Memory B cell (primary cell): ENCODE results near the gene STX3.
A peak's percentile ranks its signal among the peaks of the same experiment; 100 is the strongest.

Experiments
- ATAC-seq: fragments of 150-1000 bp; cut with Tn5 transposase; 2 replicates; pipeline ENCODE4 v1.10.0; 2021; ENCODE audit warnings: low read depth, mild to moderate bottlenecking, moderate library complexity
- DNase-seq, 2 donors: peaks; one replicate each; pipeline ENCODE4 v3.0.0; 2022; ENCODE audit warnings: low spot score in 2 of 2
- H3K27ac Mint-ChIP-seq: one replicate; pipeline ENCODE4 v1.8.0; 2022; ENCODE audit warnings: mild to moderate bottlenecking, moderate library complexity, mixed read lengths
- H3K27me3 Mint-ChIP-seq: one replicate; pipeline ENCODE4 v1.8.0; 2022; ENCODE audit warnings: mixed read lengths
- H3K36me3 Mint-ChIP-seq: one replicate; pipeline ENCODE4 v1.8.0; 2022; ENCODE audit warnings: mild to moderate bottlenecking, mixed read lengths
- H3K4me1 Mint-ChIP-seq: one replicate; pipeline ENCODE4 v1.8.0; 2022; ENCODE audit warnings: mixed read lengths
- H3K4me3 Mint-ChIP-seq: one replicate; pipeline ENCODE4 v1.8.0; 2022; ENCODE audit warnings: mild to moderate bottlenecking, moderate library complexity, mixed read lengths
- H3K9me3 Mint-ChIP-seq: one replicate; pipeline ENCODE4 v1.8.0; 2022; ENCODE audit warnings: mixed read lengths

Gene STX3

DNA sequence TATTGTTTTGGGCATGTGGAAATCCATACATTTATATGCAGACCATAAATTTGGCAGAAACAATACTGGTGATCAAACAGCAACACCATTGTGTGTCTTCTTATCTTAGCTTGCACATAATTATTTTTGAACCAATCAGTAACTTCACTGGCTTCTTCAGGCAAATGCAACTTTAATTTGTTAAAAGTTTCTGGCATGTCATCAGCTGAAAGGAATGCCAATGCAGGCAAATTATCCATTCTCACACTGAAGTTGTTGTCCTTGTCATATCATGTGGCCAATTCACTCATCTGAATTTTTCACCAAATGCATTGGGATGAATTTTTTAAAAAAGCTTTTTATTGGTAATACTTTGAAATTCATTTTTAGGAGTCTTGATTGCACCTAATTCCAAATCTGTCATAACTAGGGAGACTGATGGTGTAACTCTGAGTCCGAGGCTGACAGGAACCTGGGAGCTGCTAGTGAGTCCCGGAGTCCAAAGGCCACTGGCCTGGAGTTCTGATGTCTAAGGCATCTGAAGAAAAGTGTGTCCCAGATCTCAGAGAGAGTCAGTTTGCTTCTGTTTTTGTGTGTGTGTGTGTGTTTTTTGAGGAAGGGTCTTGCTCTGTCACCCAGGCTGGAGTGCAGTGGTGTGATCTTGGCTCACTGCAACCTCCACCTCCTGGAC lies 24.1 kb upstream of the STX3 start:
- Mint-ChIP-seq H3K4me3 (no peak overlapping the region), H3K27ac (no peak overlapping the region), H3K9me3 (no peaks in the 10 kb centered on the region), H3K36me3 (no peaks in the 10 kb centered on the region), H3K27me3 (peaks cover 3% of the 10 kb centered on the region), H3K4me1 (peaks cover 6% of the 10 kb centered on the region)
- DNase-seq (no peak), ATAC-seq (no peak)

- Mint-ChIP-seq H3K9me3 (no peaks in the 10 kb centered on the region), H3K27ac (no peak overlapping the region), H3K36me3 (no peaks in the 10 kb centered on the region), H3K27me3 (peaks cover 24% of the 10 kb centered on the region), H3K4me1 (no peaks in the 10 kb centered on the region), H3K4me3 (no peak overlapping the region)
- ATAC-seq (no peak), DNase-seq (no peak)
Measured at GRCh38 chr11:59746111-59746510, 9.1 kb upstream of the STX3 start.

GRCh38 chr11:59753650-59754493 lies 1.3 kb upstream of the STX3 start:
- Mint-ChIP-seq H3K9me3 (no peaks in the 10 kb centered on the region), H3K27me3 (peaks cover 8% of the 10 kb centered on the region), H3K4me1 (peaks cover 25% of the 10 kb centered on the region), H3K36me3 (no peaks in the 10 kb centered on the region), H3K27ac (peak overlapping the region; percentile 68), H3K4me3 (peak overlapping the region; percentile 87)
- peak; percentile 80 to 83 for DNase-seq
- peak; percentile 70 for ATAC-seq

DNA sequence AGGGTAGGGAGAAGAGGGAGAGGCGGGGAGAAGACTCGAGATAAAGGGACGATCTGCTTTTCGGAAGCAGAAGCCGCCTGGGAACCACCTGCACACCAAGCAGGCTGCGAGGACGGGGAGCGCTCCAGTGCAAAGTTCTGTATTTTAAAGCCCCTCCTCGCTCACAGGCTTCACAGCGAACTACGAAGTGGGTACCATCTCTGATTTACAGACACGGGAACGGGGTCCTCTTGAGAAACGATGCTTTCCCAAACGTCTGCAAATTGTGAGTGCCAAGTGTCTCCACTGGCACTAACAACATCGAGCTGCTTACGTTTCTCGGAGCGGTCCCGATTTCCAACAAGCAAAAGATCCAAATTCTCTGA lies 700 bp upstream of the STX3 start:
- Mint-ChIP-seq H3K4me1 (peaks cover 25% of the 10 kb centered on the region), H3K27me3 (peaks cover 3% of the 10 kb centered on the region), H3K4me3 (peak overlapping the region; percentile 87), H3K9me3 (no peaks in the 10 kb centered on the region), H3K27ac (peak overlapping the region; percentile 60), H3K36me3 (no peaks in the 10 kb centered on the region)
- ATAC-seq (peak; percentile 50), DNase-seq (peak; percentile 29 to 49)

DNA sequence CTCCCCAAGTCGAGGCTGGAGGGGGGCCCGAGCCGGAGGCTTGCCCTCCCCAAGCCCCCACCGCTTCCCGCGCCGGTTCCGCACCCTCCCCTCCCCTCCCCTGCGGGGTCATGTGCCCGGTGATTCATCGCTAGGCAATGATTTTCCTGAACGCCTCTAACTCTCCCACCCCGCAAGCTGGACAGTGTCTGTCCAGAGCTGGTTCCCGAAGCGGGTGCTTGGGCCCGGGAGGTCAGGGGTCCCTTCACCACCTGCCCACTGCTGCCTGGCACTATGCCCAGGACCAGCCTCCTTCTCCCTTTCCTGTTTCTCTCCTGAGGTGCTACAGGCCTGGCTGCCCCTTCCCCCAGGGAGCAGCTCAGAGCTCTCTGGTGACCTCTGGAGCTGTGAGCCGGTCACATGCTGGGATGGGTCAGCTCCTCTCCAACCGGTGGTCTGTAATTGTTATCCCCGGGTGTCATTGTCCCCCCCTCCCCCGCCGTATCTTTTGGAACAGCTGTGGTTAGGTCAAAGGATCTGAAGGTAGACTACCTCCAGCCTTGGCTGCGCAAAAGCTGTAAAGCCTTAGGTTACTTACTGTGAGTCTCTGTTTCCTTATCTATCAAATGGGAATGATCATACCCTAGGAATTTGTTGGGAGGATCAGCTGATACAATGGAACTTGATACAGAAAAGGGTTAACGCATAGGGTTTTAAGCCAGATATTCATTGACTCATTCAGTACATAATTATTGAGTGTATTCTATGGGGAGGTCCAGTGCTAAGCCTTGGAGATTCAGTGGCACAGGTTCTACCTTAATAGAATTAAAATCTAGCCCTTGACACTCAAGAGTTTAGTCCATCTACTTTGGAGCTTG lies 753 bp downstream of the STX3 start:
- peak overlapping the region; percentile 43 for H3K27ac Mint-ChIP-seq
- no peaks in the 10 kb centered on the region for H3K9me3 Mint-ChIP-seq
- ATAC-seq (peak; percentile 22), DNase-seq (peak in 1 of 2 donors; percentile 27)
- no peaks in the 10 kb centered on the region for H3K27me3 Mint-ChIP-seq
- peaks cover 25% of the 10 kb centered on the region for H3K4me1 Mint-ChIP-seq
- no peaks in the 10 kb centered on the region for H3K36me3 Mint-ChIP-seq
- H3K4me3 Mint-ChIP-seq: peak overlapping the region; percentile 87

DNA sequence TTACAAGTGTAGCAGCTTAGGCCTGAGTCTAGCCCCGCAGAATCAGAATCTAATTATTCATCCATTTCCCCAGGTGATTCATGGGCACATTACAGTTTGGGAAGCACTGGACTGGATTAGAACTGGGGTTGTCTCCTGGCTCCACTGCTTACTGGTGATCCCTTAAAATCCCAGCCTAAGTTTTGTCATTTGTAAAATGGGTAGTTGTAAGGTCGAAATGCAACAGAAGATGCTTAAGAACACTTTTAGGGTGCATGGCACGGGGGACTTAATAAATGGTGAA lies 1.3 kb downstream of the STX3 start:
- ATAC-seq (no peak), DNase-seq (no peak)
- peak overlapping the region; percentile 43 for H3K27ac Mint-ChIP-seq
- peak overlapping the region; percentile 41 for H3K4me3 Mint-ChIP-seq
- peaks cover 25% of the 10 kb centered on the region for H3K4me1 Mint-ChIP-seq
- no peaks in the 10 kb centered on the region for H3K36me3 Mint-ChIP-seq
- H3K27me3 Mint-ChIP-seq: no peaks in the 10 kb centered on the region
- no peaks in the 10 kb centered on the region for H3K9me3 Mint-ChIP-seq

DNA sequence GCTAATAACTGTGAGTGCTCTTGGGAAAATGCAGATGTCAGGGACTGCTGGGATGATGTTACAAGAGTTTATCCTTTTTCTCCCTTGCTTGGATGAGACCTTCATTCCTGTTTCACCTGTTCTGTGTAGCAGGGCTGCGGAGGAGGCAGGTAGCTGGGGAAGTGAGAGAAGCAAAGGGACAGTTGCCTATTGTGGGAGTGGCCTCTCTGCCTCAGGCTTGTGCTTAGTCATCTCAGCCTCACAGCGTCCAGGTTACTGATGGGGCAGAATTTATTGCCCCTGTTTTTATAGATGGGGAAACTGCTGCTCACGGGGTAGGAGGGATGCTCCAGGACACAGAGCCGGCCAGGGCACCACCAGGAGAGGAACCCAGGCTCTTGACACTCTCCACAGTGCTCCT lies 1.7 kb downstream of the STX3 start:
- no peak overlapping the region for H3K27ac Mint-ChIP-seq
- no peaks in the 10 kb centered on the region for H3K27me3 Mint-ChIP-seq
- H3K36me3 Mint-ChIP-seq: no peaks in the 10 kb centered on the region
- H3K4me3 Mint-ChIP-seq: peak overlapping the region; percentile 41
- H3K4me1 Mint-ChIP-seq: peaks cover 25% of the 10 kb centered on the region
- peak; percentile 23 for ATAC-seq
- no peak for DNase-seq
- H3K9me3 Mint-ChIP-seq: no peaks in the 10 kb centered on the region

DNA sequence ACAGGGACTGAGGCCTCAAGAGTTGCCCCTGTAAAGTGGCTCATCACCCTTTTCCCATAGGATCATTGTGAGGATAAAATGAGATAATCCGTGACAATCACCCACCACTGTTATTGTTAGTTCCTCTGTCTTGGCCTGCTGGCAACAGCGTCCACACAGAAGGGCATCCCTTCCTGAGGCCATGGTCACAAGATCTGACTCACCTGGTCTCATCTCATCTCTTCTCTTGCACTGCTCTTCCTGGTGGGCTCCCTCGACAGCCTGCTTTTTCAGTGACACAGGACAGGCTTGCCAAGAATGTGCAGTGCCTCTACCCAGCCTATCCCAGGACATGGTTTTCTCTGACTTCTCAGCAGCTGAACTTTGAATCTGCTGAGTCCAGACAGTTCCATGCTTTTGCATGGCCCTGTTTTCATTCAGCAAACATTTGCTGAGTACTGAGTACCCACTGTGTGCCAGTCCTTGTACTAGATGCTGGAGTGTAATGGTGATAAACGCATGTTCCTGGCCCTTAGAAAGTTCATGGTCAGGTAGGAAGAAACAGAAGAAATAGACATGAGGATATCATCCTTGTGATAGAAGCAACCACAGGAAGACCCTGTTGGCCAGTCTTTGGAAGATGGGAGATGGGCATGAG lies 3.3 kb downstream of the STX3 start:
- DNase-seq (no peak), ATAC-seq (no peak)
- H3K27me3 Mint-ChIP-seq: no peaks in the 10 kb centered on the region
- peaks cover 6% of the 10 kb centered on the region for H3K36me3 Mint-ChIP-seq
- H3K4me3 Mint-ChIP-seq: no peak overlapping the region
- no peak overlapping the region for H3K27ac Mint-ChIP-seq
- no peaks in the 10 kb centered on the region for H3K9me3 Mint-ChIP-seq
- H3K4me1 Mint-ChIP-seq: peaks cover 31% of the 10 kb centered on the region

- Mint-ChIP-seq H3K27me3 (no peaks in the 10 kb centered on the region), H3K4me1 (peaks cover 26% of the 10 kb centered on the region)
Measured at GRCh38 chr11:59759900-59760299, 4.7 kb downstream of the STX3 start.

DNA sequence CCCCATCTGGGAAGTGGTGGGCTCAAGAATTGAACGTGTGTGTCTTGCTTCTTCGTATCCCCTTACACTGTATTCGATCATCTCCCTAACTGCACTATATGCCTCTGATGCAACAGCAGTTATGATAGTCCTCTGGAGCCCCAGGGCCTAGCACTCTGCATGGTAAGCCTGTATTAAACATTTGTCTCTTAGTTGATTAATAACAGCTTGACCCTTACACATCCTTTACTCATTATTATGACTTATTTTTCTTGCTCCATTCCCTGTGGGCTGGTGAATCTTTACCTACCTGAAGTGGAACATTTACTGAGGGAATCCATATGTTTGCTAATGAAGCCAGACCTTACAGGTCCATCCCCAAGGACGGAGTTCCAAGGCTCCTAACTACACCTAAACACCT lies 5.6 kb downstream of the STX3 start:
- ATAC-seq (no peak), DNase-seq (no peak)
- Mint-ChIP-seq H3K4me1 (peaks cover 30% of the 10 kb centered on the region), H3K36me3 (peaks cover 6% of the 10 kb centered on the region), H3K4me3 (no peak overlapping the region), H3K27ac (no peak overlapping the region), H3K9me3 (no peaks in the 10 kb centered on the region), H3K27me3 (no peaks in the 10 kb centered on the region)

More at GRCh38 chr11:59759900-59760299, 4.7 kb downstream of the STX3 start:
- Mint-ChIP-seq H3K27ac (peak overlapping the region; percentile 32), H3K9me3 (no peaks in the 10 kb centered on the region), H3K4me3 (no peak overlapping the region), H3K36me3 (peaks cover 6% of the 10 kb centered on the region)
- DNase-seq: no peak
- ATAC-seq: no peak

DNA sequence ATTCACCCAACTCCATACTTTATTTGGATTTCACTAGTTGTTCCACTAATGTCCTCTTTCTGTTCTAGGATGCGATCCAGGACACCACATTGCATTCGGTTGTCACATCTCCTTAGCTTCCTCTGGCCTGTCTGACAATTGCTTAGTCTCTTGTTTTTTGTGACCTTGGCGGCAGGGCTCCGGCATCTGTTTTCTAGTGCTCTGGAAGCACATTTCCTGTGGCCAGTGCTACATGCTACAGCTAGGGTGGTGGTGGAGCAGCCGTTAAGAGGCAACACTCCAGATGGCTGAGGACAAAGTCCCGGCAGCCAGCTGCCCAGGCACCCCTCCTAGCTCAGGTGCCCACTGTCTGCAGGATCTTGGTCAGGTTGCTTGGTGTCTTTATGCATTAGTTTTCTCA lies 6.8 kb downstream of the STX3 start:
- H3K36me3 Mint-ChIP-seq: peaks cover 6% of the 10 kb centered on the region
- no peak for DNase-seq
- peaks cover 22% of the 10 kb centered on the region for H3K4me1 Mint-ChIP-seq
- H3K9me3 Mint-ChIP-seq: no peaks in the 10 kb centered on the region
- no peak for ATAC-seq
- H3K27me3 Mint-ChIP-seq: no peaks in the 10 kb centered on the region
- H3K27ac Mint-ChIP-seq: no peak overlapping the region
- no peak overlapping the region for H3K4me3 Mint-ChIP-seq

DNA sequence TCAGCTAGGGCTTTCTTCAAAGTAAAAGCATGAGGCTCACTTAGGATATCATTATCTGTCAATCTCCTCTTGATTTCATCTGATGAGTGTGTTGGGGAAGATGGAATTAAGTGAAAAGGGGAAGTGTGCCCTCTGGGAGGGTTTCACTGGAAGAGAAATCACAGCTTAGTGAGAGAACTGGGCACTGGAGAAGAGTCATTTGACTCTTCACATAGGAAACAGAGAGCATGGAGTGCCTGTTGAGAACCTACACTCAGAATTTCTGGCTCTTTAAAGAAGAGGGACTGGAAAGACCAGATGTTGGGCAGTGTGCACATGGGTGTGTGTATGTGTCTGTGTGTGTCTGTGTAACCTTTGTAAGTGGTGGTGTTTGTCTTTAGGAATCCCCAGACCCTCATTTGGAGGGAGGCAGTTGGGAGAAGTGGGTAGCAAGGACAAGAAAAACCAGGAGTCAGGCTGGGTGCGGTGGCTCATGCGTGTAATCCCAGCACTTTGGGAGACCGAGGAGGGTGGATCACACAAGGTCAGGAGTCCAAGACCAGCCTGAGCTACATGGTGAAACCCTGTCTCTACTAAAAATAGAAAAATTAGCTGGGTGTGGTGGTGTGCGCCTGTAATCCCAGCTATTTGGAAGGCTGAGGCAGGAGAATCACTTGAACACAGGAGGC lies 10.0 kb downstream of the STX3 start:
- H3K36me3 Mint-ChIP-seq: peaks cover 6% of the 10 kb centered on the region
- no peaks in the 10 kb centered on the region for H3K9me3 Mint-ChIP-seq
- H3K4me1 Mint-ChIP-seq: peaks cover 21% of the 10 kb centered on the region
- no peak for DNase-seq
- H3K27ac Mint-ChIP-seq: no peak overlapping the region
- no peaks in the 10 kb centered on the region for H3K27me3 Mint-ChIP-seq
- ATAC-seq: no peak
- H3K4me3 Mint-ChIP-seq: no peak overlapping the region

- peaks cover 8% of the 10 kb centered on the region for H3K36me3 Mint-ChIP-seq
- no peaks in the 10 kb centered on the region for H3K27me3 Mint-ChIP-seq
- peaks cover 29% of the 10 kb centered on the region for H3K4me1 Mint-ChIP-seq
- H3K27ac Mint-ChIP-seq: peak overlapping the region; percentile 66
- ATAC-seq: no peak
- no peak for DNase-seq
- H3K9me3 Mint-ChIP-seq: no peaks in the 10 kb centered on the region
- H3K4me3 Mint-ChIP-seq: no peak overlapping the region
Measured at GRCh38 chr11:59766542-59767224, 11.5 kb downstream of the STX3 start.
